ENCODE data around the gene MACROD2.
"Not testable (repeated sequence)": the region's sequence is repeated elsewhere in the genome, so short reads cannot be mapped to it uniquely, and the experiment has no call there.

Gene MACROD2

DNA sequence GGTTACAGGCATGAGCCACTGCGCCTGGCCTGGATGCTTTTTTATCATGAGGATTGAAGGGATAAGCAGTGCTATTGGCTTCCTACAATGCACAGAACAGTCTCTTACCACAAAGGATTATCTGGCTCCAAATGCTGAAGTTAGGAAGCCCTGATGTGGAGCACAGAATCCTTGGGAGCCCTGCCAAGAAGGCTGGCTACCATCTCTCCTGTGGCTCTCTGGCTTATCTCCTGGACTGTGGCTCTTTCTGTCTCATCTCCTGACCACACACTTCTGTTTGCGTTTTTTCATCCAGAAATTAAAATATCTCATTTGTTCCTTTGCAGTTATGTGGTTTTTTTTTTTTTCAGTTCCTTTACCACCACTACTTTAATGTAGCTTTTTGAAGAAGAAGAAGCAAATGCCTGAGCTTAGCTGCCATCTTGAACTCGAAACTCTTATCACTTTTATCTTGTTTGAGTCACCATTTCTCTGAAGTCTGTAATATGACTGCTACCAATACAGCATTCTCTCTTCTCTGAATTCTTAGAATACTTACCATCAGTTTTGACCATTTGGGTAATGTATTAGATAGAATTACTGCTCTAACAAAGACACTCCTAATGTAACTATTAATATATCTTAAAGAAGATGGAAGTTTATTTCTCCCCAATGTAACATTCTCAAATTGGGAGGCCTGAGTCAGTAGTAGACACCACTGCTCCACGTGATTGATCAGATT lies 1533.2 kb downstream of the MACROD2 start:
- no peak for DNase-seq (ENCODE audit: low spot score)

GRCh38 chr20:15535863-15536262 lies 1540.5 kb downstream of the MACROD2 start:
- DNase-seq (ENCODE audit: low spot score): no peak

GRCh38 chr20:15537200-15537599 lies 1541.9 kb downstream of the MACROD2 start:
- DNase-seq (ENCODE audit: low spot score): not testable (repeated sequence)

DNA sequence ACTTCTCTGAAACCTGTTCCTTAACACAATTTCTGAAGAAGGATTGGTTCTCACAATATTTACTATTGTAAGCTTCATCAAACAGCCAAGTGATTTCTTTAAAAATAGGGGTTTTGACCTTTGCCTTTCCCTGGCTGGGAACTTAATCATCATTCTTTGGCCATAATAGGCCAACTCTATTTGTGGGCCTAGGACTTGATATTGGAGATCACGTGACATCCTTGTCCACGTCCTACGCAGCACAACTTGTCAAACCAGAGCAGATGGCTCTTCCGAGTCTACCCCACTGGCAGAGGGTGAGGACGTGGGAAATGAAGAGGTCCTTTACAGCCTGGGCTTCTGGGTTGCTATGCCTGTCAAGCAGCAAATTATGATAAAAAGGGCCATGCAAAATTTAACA lies 1547.3 kb downstream of the MACROD2 start:
- no peak for DNase-seq (ENCODE audit: low spot score)

DNA sequence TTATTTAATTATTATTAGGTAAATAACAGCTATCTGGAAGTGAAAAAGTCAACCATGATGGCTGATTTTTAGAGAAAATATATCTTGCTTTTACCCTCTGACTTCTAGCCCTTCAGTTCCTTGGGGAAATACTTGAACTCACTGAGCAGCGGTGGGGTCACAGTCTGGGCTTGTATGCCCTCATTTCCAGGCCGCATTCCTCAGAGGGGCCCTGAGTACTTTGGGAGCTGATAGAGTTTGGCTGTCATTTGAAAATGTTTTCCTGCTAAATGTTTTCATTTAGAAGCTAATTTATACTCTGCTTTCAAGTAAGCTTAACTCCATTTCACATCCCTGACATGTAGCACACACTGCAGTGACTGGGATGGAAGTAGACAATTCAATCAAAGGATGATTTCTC lies 1549.4 kb downstream of the MACROD2 start:
- no peak for DNase-seq (ENCODE audit: low spot score)

DNA sequence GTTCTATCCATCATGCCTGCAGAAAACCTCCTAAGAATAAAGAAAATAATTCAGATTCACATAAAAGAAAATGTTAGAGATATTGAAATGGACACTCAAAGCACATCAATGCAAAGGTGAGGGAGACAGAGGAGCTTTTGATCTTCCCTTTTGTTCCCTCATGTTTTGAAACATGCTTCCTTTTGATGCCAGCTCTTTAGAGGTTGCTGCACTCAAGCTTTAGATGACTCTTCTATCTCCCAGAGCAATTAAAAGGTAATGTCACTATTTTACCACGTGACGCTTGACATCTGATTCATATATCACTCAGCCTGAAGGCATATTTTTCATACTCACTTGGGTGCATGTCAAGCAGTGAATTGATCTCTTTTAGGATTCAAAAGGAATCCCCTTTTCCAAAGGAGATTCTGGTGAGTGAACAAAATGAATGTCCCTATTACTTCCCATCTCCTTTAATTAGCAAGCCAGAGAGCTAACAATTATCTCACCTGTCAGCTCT lies 1551.3 kb downstream of the MACROD2 start:
- DNase-seq (ENCODE audit: low spot score): no peak

DNA sequence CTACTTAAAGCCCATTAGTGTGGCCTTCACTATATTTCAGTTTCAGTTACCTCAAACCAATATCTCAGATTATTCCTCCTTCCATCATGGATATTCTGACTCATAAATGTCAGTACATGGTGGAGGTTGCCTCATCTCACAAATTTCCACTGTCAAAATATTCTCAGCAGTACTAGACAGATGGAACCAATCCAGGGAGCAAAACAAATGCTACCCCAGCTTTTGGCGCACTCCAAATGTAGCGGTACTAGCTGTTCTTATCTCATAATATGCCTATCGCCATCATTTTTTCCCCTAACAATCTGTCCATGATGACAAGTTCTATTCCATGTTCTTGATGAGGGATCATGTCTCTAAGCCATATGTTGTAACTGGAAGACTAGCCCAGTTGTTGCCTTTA lies 1551.8 kb downstream of the MACROD2 start:
- DNase-seq (ENCODE audit: low spot score): no peak

DNA sequence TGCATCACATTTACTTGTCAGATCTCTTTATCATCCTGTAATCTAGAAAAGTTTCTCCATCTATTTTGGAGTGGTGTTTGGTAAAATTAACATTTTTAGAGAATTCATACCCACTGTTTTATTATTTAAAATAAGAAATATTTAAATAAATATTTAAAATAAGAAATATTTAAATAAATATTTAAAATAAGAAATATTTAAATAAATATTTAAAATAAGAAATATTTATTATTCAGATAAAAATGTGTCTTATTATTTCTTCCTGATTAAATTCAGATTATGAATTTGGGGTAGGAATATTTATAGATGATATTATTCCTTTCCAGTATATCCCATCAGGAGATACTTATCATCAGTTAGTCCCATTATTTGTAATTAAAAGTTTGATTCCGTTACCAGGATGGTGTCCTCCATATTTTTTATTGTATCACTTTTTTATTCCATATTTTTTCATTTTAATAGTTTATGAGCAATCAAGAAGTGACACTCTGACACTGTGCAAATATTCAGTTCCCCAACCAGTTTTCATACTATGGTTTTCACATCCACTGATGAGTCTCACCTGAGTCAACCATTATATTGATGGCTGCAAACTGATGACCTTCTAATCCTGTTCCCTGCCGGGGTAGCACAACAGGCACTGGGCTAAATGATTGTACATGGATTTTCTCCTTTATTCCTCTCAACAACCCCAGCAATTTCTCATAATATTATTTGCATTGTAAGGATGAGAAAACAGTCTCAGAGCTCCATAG lies 1555.0 kb downstream of the MACROD2 start:
- DNase-seq (ENCODE audit: low spot score): no peak

GRCh38 chr20:15555913-15556312 lies 1560.6 kb downstream of the MACROD2 start:
- no peak for DNase-seq (ENCODE audit: low spot score)

- DNase-seq (ENCODE audit: low spot score): no peak
Observed at GRCh38 chr20:15556869-15557268, 1561.6 kb downstream of the MACROD2 start.

DNA sequence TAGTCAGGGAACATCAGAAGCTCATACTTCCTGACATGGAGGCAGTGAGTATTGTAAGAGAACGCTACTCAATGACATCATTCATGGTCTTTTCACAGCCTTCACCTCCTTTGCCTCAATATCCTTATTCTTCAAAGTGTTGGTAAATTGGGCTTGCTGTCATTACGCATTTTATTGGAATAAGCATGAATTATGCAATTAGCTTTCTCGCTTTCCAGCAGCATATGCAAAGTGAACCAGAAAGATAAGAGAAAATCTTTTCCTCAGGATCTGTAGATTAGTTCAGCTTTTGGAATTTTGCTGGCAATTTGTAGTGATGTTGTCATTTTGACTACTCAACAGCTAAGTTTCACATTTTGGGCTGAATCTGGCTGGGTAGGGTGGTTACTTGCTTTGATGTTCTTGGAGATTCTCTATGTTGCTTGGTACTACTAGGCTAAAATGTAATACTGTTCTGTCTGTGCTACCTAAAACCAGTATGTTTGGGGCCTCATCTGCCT lies 1565.8 kb downstream of the MACROD2 start:
- no peak for DNase-seq (ENCODE audit: low spot score)

DNA sequence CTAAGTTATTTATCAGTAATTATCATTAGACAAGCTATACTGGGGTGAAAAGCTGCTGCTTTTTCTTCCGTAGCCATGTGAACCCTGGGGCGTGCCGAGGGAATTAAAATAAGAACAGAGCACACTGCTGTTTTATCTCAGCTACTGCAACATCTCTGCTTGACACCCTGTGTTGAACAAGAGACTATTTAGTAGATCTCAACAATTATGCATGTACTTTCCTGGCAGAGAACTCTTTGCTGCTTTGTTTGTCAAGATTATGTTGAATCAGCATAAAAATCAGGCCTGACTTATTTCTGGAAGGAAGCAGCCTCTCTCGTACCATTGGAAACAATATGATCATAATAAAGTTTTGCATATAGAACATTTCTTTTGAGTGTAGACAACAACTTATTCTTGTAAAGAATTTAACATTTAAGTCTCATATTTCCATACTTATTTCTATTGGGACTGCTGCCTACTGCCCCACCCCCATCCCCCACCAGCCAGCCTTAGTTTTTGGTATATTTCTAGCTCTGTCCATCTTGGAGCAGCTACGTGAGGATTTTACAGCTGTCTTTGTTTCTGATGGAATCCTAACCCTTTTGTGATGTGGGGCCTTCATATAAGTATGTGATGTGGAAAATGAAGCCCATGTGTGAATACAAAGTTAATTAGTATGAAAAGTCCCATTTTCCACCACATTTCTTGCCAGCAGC lies 1566.5 kb downstream of the MACROD2 start:
- no peak for DNase-seq (ENCODE audit: low spot score)

GRCh38 chr20:15563836-15564235 lies 1568.5 kb downstream of the MACROD2 start:
- no peak for DNase-seq (ENCODE audit: low spot score)

GRCh38 chr20:15564981-15565380 lies 1569.7 kb downstream of the MACROD2 start:
- no peak for DNase-seq (ENCODE audit: low spot score)

- no peak for DNase-seq (ENCODE audit: low spot score)
Observed at GRCh38 chr20:15565786-15566185, 1570.5 kb downstream of the MACROD2 start.

DNA sequence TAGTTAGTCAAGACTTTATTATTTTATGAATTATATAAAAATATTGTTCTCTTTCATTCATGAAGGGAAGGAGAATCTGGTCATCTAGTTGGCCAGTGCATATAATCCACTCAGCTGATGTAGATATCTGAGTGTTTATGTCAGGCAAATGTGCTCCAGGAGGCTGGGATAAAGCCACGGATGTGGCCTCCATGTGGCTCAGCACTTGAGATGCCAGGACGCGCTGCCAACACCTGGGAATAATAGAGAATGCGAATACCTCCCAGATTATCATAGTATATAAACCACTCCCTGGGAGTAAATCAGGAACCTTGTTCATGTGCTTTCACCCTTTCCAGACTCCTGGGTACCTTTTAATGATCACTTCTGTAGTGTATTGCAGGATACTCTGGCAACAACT lies 1571.9 kb downstream of the MACROD2 start:
- DNase-seq (ENCODE audit: low spot score): no peak

DNA sequence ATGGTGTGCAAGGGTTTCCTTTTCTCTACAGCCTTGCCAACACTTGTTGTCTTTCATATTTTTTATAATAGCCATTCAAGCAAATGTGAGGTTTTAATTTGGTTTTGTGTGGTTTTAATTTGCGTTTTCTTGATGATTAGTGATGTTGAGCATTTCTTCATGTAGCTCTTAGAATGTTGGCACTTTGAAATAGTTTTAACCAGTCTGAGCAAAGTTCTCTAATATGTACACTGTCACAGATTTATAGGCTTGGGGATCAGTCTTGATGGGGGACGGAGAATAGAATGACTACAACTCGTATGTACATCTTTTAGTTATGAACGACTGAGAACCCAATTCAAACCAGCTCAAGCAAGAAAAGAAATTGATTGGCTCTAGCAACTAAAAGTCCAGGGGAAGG lies 1574.8 kb downstream of the MACROD2 start:
- DNase-seq (ENCODE audit: low spot score): no peak

GRCh38 chr20:15571056-15571455 lies 1575.7 kb downstream of the MACROD2 start:
- no peak for DNase-seq (ENCODE audit: low spot score)

- no peak for DNase-seq (ENCODE audit: low spot score)
Observed at GRCh38 chr20:15575255-15575654, 1579.9 kb downstream of the MACROD2 start.

GRCh38 chr20:15576411-15576810 lies 1581.1 kb downstream of the MACROD2 start:
- no peak for DNase-seq (ENCODE audit: low spot score)

DNA sequence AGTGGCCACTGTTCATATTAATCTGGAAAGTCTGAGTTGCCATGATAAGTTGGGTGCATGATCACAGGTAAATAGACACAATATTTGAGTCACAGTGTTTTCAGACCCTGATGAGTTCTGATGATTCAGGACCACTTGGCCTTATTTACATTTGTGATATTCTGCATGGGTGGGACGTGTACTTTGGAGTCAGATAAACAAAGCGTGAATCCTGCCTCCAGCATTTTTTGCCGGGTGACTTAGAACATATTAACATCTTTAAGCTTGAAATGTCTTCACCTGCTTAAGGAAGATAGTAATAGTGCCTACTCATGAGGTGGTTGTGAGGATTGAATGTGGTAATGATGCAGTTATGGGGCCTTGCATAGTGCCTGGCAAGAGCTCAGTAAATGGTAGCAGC lies 1582.8 kb downstream of the MACROD2 start:
- DNase-seq (ENCODE audit: low spot score): no peak

GRCh38 chr20:15579688-15580087 lies 1584.4 kb downstream of the MACROD2 start:
- no peak for DNase-seq (ENCODE audit: low spot score)
